Endodermal cell (in vitro differentiated cells): ENCODE data around the gene CHERP. TPM values are rescaled to one million over a fixed set of nuclear protein-coding genes. Genes with fewer than 3 reads are reported as not detected.

Source experiments
- DNase-seq: peaks from one replicate; pipeline ENCODE4 v3.0.0-alpha.2; 2017
- H3K27ac ChIP-seq: 2 replicates; pipeline ENCODE4 v1.5.1; 2013; ENCODE audit warnings: mild to moderate bottlenecking, low read depth, low read length, moderate library complexity
- H3K27me3 ChIP-seq: 2 replicates; pipeline ENCODE4 v1.6.1; 2013; ENCODE audit warnings: mild to moderate bottlenecking, low read length, moderate library complexity; ENCODE audit not compliant: insufficient read depth, control insufficient read depth, poor library complexity, severe bottlenecking
- H3K36me3 ChIP-seq: 2 replicates; pipeline ENCODE4 v1.7.0; 2013; ENCODE audit warnings: mild to moderate bottlenecking, low read length, moderate library complexity; ENCODE audit not compliant: control insufficient read depth, insufficient read depth
- H3K4me1 ChIP-seq: one replicate; pipeline ENCODE4 v1.7.0; 2013; ENCODE audit warnings: low read length; ENCODE audit not compliant: control insufficient read depth, insufficient read depth
- H3K4me3 ChIP-seq: 2 replicates; pipeline ENCODE4 v1.5.1; 2013; ENCODE audit warnings: mild to moderate bottlenecking, low read length, moderate library complexity
- H3K9ac ChIP-seq: 2 replicates; pipeline ENCODE4 v1.6.1; 2013; ENCODE audit warnings: mild to moderate bottlenecking, low read length, moderate library complexity; ENCODE audit not compliant: poor library complexity, severe bottlenecking; ENCODE audit errors: extremely low read depth
- H3K9me3 ChIP-seq: 2 replicates; pipeline ENCODE4 v1.6.1; 2013; ENCODE audit warnings: mild to moderate bottlenecking, low read length, moderate library complexity; ENCODE audit not compliant: control insufficient read depth
- H3K27ac Mint-ChIP-seq: 2 replicates; pipeline ENCODE4 v1.8.0; 2020; ENCODE audit warnings: mixed read lengths
- H3K27me3 Mint-ChIP-seq: 2 replicates; pipeline ENCODE4 v1.8.0; 2021; ENCODE audit warnings: mild to moderate bottlenecking, mixed read lengths; ENCODE audit not compliant: insufficient read depth
- H3K36me3 Mint-ChIP-seq: 2 replicates; pipeline ENCODE4 v1.8.0; 2020; ENCODE audit warnings: low read depth, mixed read lengths
- H3K4me1 Mint-ChIP-seq: 2 replicates; pipeline ENCODE4 v1.8.0; 2020; ENCODE audit warnings: mixed read lengths
- H3K4me3 Mint-ChIP-seq: 2 replicates; pipeline ENCODE4 v1.8.0; 2020; ENCODE audit warnings: mild to moderate bottlenecking, moderate library complexity, mixed read lengths
- H3K9me3 Mint-ChIP-seq: 2 replicates; pipeline ENCODE4 v1.8.0; 2020; ENCODE audit warnings: mild to moderate bottlenecking, mixed read lengths
- WGBS, 2 experiments: methylation state at CpG; one replicate each; pipeline versions ENCODE4 v1.1.5 to v1.1.7; 2013; ENCODE audit warnings: missing lambda C conversion rate in 2 of 2, mixed read lengths in 1 of 2; ENCODE audit not compliant: insufficient coverage in 1 of 2, insufficient read length in 1 of 2; 5-methylcytosine and 5-hydroxymethylcytosine counted together
- total RNA-seq, 2 donors: library from RNA; stranded (reverse); fragmentation: NEBNext Ultra II Directional in 1 of 2; extraction: Animal tissue kit (Norgen Biotek cat#: 25700) in 1 of 2; gene quantifications; 2 replicates in 1 of 2; 3 replicates in 1 of 2; pipeline ENCODE4 v1.2.1, GENCODE V29; 2021
- TF ChIP-seq, protein P1 (sequence below): fragments of 200-600 bp; sonication (generic); conservative IDR thresholded peaks from 2 replicates; pipeline ENCODE4 v1.5.0; 2021; ENCODE audit warnings: antibody characterized with exemption, mild to moderate bottlenecking

The CHERP gene
- total RNA-seq, 2 donors from 2014 or later = 69.5 to 71.5 TPM

DNA sequence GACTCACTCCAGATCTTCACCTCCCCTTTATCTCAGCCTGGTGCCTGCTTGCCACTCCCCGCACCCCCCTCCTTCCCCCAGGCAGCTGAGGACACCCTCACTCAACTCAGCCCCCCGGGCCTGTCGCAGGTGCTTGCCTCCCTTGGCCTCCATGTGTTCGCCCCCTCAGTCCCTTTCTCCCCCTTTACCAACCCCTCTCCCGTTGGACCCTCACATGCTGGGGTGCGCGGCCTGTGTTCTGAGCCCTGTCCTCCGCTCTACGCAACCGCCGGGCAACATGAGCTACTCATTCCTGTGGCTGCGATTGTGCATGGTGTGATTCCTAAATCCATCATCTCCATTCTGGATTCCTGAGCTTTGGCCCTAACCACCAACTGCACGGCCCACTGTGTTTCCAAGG is 5.1 kb downstream of the CHERP start:
- H3K27ac Mint-ChIP-seq = no peak overlapping the region
- Histone ChIP-seq H3K9me3 (no peaks in the 10 kb centered on the region), H3K4me1 (no peaks in the 10 kb centered on the region), H3K36me3 (peaks cover 71% of the 10 kb centered on the region), H3K27ac (no peak overlapping the region), H3K9ac (no peak overlapping the region), H3K4me3 (no peak overlapping the region), H3K27me3 (no peaks in the 10 kb centered on the region)
- TF ChIP-seq, protein P1, sequence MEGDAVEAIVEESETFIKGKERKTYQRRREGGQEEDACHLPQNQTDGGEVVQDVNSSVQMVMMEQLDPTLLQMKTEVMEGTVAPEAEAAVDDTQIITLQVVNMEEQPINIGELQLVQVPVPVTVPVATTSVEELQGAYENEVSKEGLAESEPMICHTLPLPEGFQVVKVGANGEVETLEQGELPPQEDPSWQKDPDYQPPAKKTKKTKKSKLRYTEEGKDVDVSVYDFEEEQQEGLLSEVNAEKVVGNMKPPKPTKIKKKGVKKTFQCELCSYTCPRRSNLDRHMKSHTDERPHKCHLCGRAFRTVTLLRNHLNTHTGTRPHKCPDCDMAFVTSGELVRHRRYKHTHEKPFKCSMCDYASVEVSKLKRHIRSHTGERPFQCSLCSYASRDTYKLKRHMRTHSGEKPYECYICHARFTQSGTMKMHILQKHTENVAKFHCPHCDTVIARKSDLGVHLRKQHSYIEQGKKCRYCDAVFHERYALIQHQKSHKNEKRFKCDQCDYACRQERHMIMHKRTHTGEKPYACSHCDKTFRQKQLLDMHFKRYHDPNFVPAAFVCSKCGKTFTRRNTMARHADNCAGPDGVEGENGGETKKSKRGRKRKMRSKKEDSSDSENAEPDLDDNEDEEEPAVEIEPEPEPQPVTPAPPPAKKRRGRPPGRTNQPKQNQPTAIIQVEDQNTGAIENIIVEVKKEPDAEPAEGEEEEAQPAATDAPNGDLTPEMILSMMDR = no peak
- peaks cover 6% of the 10 kb centered on the region for H3K4me1 Mint-ChIP-seq
- no peaks in the 10 kb centered on the region for H3K9me3 Mint-ChIP-seq
- no peaks in the 10 kb centered on the region for H3K27me3 Mint-ChIP-seq
- no peak for DNase-seq
- whole genome bisulfite sequencing, 2 experiments = 95 to 98% methylated on average over 7 to 13 of the region's 13 CpGs
- H3K36me3 Mint-ChIP-seq = peaks cover 71% of the 10 kb centered on the region
- no peak overlapping the region for H3K4me3 Mint-ChIP-seq

GRCh38 chr19:16536130-16536529 is 6.1 kb downstream of the CHERP start:
- H3K36me3 ChIP-seq = peaks cover 80% of the 10 kb centered on the region
- TF ChIP-seq, protein P1 = peak; percentile 32
- Mint-ChIP-seq H3K36me3 (peaks cover 76% of the 10 kb centered on the region), H3K27me3 (no peaks in the 10 kb centered on the region), H3K4me3 (no peak overlapping the region), H3K4me1 (peaks cover 2% of the 10 kb centered on the region), H3K9me3 (no peaks in the 10 kb centered on the region), H3K27ac (no peak overlapping the region)
- no peak overlapping the region for H3K27ac ChIP-seq
- no peak for DNase-seq
- no peaks in the 10 kb centered on the region for H3K27me3 ChIP-seq
- no peak overlapping the region for H3K9ac ChIP-seq
- no peak overlapping the region for H3K4me3 ChIP-seq
- H3K4me1 ChIP-seq = no peaks in the 10 kb centered on the region
- H3K9me3 ChIP-seq = no peaks in the 10 kb centered on the region
- WGBS, 2 experiments = 93 to 100% methylated on average over 3 to 9 of the region's 9 CpGs

GRCh38 chr19:16535381-16535780 is 6.9 kb downstream of the CHERP start:
- peaks cover 76% of the 10 kb centered on the region for H3K36me3 Mint-ChIP-seq
- H3K4me3 ChIP-seq = no peak overlapping the region
- H3K9me3 ChIP-seq = no peaks in the 10 kb centered on the region
- H3K27ac Mint-ChIP-seq = no peak overlapping the region
- WGBS, 2 experiments = 93 to 96% methylated on average over 3 to 18 of the region's 18 CpGs
- no peak overlapping the region for H3K4me3 Mint-ChIP-seq
- no peaks in the 10 kb centered on the region for H3K27me3 ChIP-seq
- H3K36me3 ChIP-seq = peaks cover 82% of the 10 kb centered on the region
- no peaks in the 10 kb centered on the region for H3K9me3 Mint-ChIP-seq
- H3K27me3 Mint-ChIP-seq = no peaks in the 10 kb centered on the region
- TF ChIP-seq, protein P1 = no peak
- H3K9ac ChIP-seq = no peak overlapping the region
- H3K4me1 Mint-ChIP-seq = no peaks in the 10 kb centered on the region
- no peak overlapping the region for H3K27ac ChIP-seq
- DNase-seq = no peak
- no peaks in the 10 kb centered on the region for H3K4me1 ChIP-seq
